ENCODE data around the gene ZC3H12A.

Gene ZC3H12A

DNA sequence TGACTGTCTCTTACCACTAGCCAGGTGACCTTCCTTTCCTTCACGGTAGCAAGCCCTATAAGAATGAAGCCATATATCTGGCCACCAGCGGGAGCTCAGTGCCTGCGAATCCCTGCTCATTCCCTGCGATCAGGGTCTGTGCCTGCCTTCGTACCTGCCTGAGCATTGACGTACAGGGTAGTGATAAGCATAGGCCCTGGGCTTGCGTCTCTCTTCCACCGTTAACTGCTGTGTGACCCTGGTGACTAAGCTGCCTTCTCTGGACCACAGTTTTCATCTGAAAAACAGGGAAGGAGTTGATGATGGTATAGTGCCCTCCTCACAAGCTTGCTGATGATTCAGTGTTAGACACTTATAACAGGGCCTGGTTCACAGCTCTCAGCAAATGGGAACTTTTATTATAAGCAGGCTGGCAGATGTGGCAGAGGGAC is 4.1 kb downstream of the ZC3H12A start:
- H3K4me3 ChIP-seq (ENCODE audit: low read depth, low read length): peak overlapping the region; percentile 48; the same call in 1 of the 2 replicates
- no peak for DNase-seq (ENCODE audit: low read depth, low spot score)
- TF ChIP-seq, protein P1, sequence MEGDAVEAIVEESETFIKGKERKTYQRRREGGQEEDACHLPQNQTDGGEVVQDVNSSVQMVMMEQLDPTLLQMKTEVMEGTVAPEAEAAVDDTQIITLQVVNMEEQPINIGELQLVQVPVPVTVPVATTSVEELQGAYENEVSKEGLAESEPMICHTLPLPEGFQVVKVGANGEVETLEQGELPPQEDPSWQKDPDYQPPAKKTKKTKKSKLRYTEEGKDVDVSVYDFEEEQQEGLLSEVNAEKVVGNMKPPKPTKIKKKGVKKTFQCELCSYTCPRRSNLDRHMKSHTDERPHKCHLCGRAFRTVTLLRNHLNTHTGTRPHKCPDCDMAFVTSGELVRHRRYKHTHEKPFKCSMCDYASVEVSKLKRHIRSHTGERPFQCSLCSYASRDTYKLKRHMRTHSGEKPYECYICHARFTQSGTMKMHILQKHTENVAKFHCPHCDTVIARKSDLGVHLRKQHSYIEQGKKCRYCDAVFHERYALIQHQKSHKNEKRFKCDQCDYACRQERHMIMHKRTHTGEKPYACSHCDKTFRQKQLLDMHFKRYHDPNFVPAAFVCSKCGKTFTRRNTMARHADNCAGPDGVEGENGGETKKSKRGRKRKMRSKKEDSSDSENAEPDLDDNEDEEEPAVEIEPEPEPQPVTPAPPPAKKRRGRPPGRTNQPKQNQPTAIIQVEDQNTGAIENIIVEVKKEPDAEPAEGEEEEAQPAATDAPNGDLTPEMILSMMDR (IDR thresholded peaks at IDR 0.05; ENCODE audit: insufficient read depth, low read length, missing control alignments): no peak
- ChIA-PET POLR2A (interaction anchor here (0.6 to 1.9 kb wide), 2 partner anchors 9 to 22 kb away, joined by 3 to 7 read pairs; no protein-coding TSS in a partner anchor), CTCF (interaction anchor here (0.9 to 10.5 kb wide), 6 partner anchors 8 to 36 kb away, joined by 3 to 182 read pairs (median 13); partner anchors contain the start of gene MEAF6)

DNA sequence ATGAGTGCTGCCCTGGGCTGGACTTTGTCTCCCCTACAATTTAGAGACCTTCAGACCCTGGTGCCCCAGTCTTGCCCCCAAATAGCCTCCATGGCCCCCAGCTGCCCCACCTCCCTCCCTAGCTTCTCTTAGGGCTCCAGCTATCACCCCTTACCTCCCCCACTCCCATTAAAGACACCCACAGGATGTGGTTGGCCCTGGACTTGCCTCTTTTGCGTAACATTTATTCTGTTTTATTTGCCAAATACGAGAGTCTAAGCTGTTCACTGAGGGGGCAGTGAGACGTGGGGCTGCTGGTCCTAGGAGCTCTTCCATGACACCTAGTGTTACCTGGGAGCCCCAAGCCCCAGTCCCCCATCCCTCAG is 4.5 kb downstream of the ZC3H12A start:
- no peak for DNase-seq (ENCODE audit: low read depth, low spot score)
- POLR2A ChIA-PET: interaction anchor here (0.6 to 1.9 kb wide), 2 partner anchors 8 to 22 kb away, joined by 3 to 7 read pairs; no protein-coding TSS in a partner anchor
- peak overlapping the region; percentile 48 for H3K4me3 ChIP-seq (ENCODE audit: low read depth, low read length)
- CTCF ChIA-PET: interaction anchor here (0.9 to 10.5 kb wide), 6 partner anchors 7 to 36 kb away, joined by 3 to 182 read pairs (median 13); partner anchors contain the start of gene MEAF6
- TF ChIP-seq, protein P1 (IDR thresholded peaks at IDR 0.05; ENCODE audit: insufficient read depth, low read length, missing control alignments): no peak

DNA sequence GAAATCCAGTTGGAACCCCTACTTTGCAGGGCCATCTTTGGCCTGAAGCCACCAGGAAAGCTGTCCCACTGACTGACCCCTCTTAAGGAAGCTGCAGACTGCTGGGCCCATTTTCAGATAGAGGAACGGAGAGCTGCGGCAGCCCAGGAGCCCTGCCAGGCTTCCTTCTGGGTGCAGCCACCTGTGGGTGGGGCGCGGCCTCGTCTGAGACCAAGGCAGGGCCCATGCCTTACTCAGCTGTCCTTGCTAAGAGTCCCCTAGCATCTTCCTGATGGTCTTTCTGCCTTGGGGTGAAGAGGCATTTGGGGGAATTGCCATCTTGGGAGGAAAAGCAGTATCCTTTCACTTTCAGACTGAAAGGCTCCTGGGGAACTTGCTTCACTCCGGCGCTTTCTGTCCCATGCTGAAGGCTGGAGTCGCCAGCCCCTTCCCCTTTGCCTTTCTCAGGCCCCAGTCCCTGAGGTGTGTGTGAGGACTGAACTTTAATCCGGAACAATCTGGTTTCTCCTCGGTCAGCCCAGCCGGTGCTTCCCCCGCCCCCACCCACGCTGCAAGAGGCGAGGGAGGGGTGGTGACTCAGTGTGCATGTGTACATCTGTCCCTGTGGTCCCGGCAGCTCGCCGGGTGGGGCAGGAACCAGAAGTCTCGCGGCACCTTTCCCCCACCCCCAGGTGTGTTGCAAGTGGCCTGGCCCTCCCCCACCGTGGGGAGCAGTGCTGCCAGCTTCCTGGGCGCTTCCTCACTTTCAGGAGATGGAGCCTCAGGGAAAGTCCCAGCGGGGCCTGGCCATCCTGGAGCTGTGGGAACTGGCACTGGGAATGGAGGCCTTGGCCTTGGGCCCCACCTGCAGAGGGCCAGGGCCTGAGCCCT is 5.1 kb downstream of the ZC3H12A start:
- CTCF ChIA-PET: interaction anchor here (0.9 to 10.5 kb wide), 6 partner anchors 7 to 203 kb away, joined by 3 to 182 read pairs (median 14); partner anchors contain the start of gene MEAF6
- TF ChIP-seq, protein P1 (IDR thresholded peaks at IDR 0.05; ENCODE audit: insufficient read depth, low read length, missing control alignments): no peak
- POLR2A ChIA-PET: interaction anchor here (0.8 to 1.9 kb wide), 2 partner anchors 8 to 210 kb away, joined by 3 to 7 read pairs; a partner anchor contains a TSS
- peak overlapping the region; percentile 48 for H3K4me3 ChIP-seq (ENCODE audit: low read depth, low read length)
- DNase-seq (ENCODE audit: low read depth, low spot score): no peak

DNA sequence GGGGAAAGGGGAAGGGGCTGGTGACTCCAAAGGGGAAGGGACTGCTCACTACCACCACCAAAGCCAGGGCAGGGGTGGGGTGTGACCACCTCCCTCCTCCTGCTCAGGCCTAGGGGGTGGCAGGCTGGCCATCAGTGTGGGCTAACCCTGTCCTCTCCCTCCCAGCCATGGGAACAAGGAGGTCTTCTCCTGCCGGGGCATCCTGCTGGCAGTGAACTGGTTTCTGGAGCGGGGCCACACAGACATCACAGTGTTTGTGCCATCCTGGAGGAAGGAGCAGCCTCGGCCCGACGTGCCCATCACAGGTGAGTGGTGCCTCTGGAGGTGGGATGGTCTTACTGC is 5.7 kb downstream of the ZC3H12A start:
- DNase-seq (ENCODE audit: low read depth, low spot score): no peak
- CTCF ChIA-PET: interaction anchor here (2.0 kb wide), 1 partner anchor 202 kb away, joined by 5 read pairs; no protein-coding TSS in a partner anchor
- H3K4me3 ChIP-seq (ENCODE audit: low read depth, low read length): peak overlapping the region; percentile 48
- TF ChIP-seq, protein P1 (IDR thresholded peaks at IDR 0.05; ENCODE audit: insufficient read depth, low read length, missing control alignments): no peak
- POLR2A ChIA-PET: interaction anchor here (0.8 kb wide), 1 partner anchor 210 kb away, joined by 3 read pairs; a partner anchor contains a TSS

DNA sequence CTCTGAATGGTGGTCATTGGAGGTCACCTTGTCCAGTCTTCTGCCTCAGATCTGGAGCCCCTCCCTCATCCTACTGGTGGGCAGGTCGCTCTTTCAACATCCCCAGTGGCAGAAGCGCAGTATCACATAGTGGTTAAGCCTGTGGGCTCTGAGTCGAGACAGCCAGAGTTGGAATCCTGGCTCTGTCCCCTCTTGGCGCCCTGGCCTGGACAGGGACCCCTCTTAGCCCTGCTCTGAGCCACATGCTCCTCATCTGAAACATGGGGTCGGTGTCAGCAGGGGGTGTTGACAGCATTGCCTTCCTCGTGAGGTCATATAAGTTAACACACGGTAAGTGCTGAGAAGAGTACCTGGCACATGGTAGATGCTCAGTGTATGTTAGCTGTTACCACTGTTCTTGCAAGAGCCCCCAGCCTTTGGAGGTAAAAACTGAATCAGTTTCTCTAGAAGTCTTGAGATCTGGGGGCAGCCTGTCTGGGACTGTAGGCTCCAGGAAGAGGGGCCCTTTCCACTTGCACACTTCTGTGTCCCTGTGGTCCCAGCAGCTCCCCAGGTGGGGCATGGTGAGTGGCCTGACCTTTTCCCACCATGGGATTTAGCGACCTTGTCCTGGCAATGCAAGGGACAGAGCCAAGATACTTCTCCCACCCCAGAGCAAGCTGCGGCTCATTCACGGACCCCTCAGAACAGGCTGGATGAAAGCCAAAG is 6.4 kb downstream of the ZC3H12A start:
- TF ChIP-seq, protein P1 (IDR thresholded peaks at IDR 0.05; ENCODE audit: insufficient read depth, low read length, missing control alignments): no peak
- POLR2A ChIA-PET: no interaction called here
- DNase-seq (ENCODE audit: low read depth, low spot score): no peak
- CTCF ChIA-PET: interaction anchor here (0.6 to 2.0 kb wide), 3 partner anchors 26 to 201 kb away, joined by 3 to 7 read pairs (median 5); partner anchors contain the start of gene MEAF6
- H3K4me3 ChIP-seq (ENCODE audit: low read depth, low read length): no peak overlapping the region
